Measurements from ENCODE around the gene PXDC1. TPM values are rescaled to one million over a fixed set of nuclear protein-coding genes. Genes with fewer than 3 reads are reported as not detected.
"Not testable (repeated sequence)": the region's sequence is repeated elsewhere in the genome, so short reads cannot be mapped to it uniquely, and the experiment has no call there.

Gene PXDC1
- total and polyA plus RNA-seq, 12 donors = 3.7 to 46.7 (median 22.5) TPM

GRCh38 chr6:3721810-3722621 lies 29.5 kb downstream of the PXDC1 start:
- DNase-seq = no peak
- peaks cover 0 to 19% of the 10 kb centered on the region in 2 donors for H3K36me3 ChIP-seq (replicated peaks in 1 of 2)
- TF ChIP-seq CTCF (IDR thresholded peaks at IDR 0.05) (no peak), POLR2A (IDR thresholded peaks at IDR 0.05) (no peak)
- intact Hi-C loops (cut with DNase I) = no loop called here
- H3K27me3 ChIP-seq = no peaks in the 10 kb centered on the region
- no peaks in the 10 kb centered on the region for H3K4me1 ChIP-seq (replicated peaks in 1 of 2)
- WGBS, 4 donors = 69 to 77% (median 76%) methylated on average over 11 of the region's 11 CpGs
- no peaks in the 10 kb centered on the region for H3K9me3 ChIP-seq (replicated peaks in 1 of 3)
- no peak overlapping the region for H3K4me3 ChIP-seq
- no peak overlapping the region for H3K27ac ChIP-seq

- not testable (repeated sequence) for H3K4me1 ChIP-seq (replicated peaks in 1 of 2)
Observed at GRCh38 chr6:3720770-3721169, 30.7 kb downstream of the PXDC1 start.

GRCh38 chr6:3719462-3720308 lies 31.8 kb downstream of the PXDC1 start:
- H3K4me1 ChIP-seq (replicated peaks in 1 of 2) = no peaks in the 10 kb centered on the region
- H3K27me3 ChIP-seq = no peaks in the 10 kb centered on the region
- DNase-seq = no peak
- H3K4me3 ChIP-seq = no peak overlapping the region
- no peaks in the 10 kb centered on the region for H3K9me3 ChIP-seq (replicated peaks in 1 of 3)
- intact Hi-C loops (cut with DNase I) = no loop called here
- whole genome bisulfite sequencing, 4 donors = 79 to 82% (median 80%) methylated on average over 21 to 22 of the region's 22 CpGs
- H3K36me3 ChIP-seq (replicated peaks in 1 of 2) = peaks cover 0 to 8% of the 10 kb centered on the region in 2 donors
- no peak for TF ChIP-seq POLR2A (IDR thresholded peaks at IDR 0.05)
- TF ChIP-seq CTCF (IDR thresholded peaks at IDR 0.05) = no peak
- no peak overlapping the region for H3K27ac ChIP-seq

More at GRCh38 chr6:3720770-3721169, 30.7 kb downstream of the PXDC1 start:
- DNase-seq; H3K4me3 ChIP-seq; H3K27me3 ChIP-seq; intact Hi-C loops (cut with DNase I); H3K27ac ChIP-seq; H3K9me3 ChIP-seq (replicated peaks in 1 of 3); H3K36me3 ChIP-seq (replicated peaks in 1 of 2): not testable (repeated sequence)
- 88 to 99% (median 98%) methylated on average over 4 to 24 of the region's 24 CpGs for WGBS, 4 donors

- H3K4me1 ChIP-seq (replicated peaks in 1 of 2) = no peaks in the 10 kb centered on the region
- H3K36me3 ChIP-seq (replicated peaks in 1 of 2) = peaks cover 0 to 8% of the 10 kb centered on the region in 2 donors
- 73 to 84% (median 80%) methylated on average over 5 of the region's 5 CpGs for WGBS, 4 donors
- H3K27me3 ChIP-seq = no peaks in the 10 kb centered on the region
- DNase-seq = no peak
- H3K27ac ChIP-seq = no peak overlapping the region
- no peaks in the 10 kb centered on the region for H3K9me3 ChIP-seq (replicated peaks in 1 of 3)
- TF ChIP-seq POLR2A (IDR thresholded peaks at IDR 0.05) (no peak), CTCF (IDR thresholded peaks at IDR 0.05) (no peak)
- intact Hi-C loops (cut with DNase I) = no loop called here
- no peak overlapping the region for H3K4me3 ChIP-seq
Observed at GRCh38 chr6:3718407-3718806, 33.1 kb downstream of the PXDC1 start.

Measured in adrenal gland (tissue), 12 donors.